B cell (primary cell): ENCODE data around the gene SPRR1A. TPM values are rescaled to one million over a fixed set of nuclear protein-coding genes. Genes with fewer than 3 reads are reported as not detected.

Source experiments
- ATAC-seq: fragments of 200-7000 bp; cut with Tn5 transposase; one replicate; pipeline ENCODE4 v1.10.0; 2021; ENCODE audit warnings: low read depth, mild to moderate bottlenecking, moderate number of reproducible peaks, moderate library complexity
- CTCF ChIA-PET: fragments of 350-600 bp; sonication (Branson Sonifier 250); formaldehyde crosslinking; loops from one replicate; lab custom pipeline; 2021; ENCODE audit warnings: antibody characterized with exemption, inconsistent platforms; lab: Charles Lee
- POLR2A ChIA-PET: fragments of 350-600 bp; sonication (Branson Sonifier 250); formaldehyde crosslinking; loops from one replicate; lab custom pipeline; 2021; ENCODE audit warnings: antibody characterized with exemption; lab: Charles Lee
- DNase-seq: peaks from one replicate; pipeline ENCODE4 v3.0.0; 2013
- H2AFZ ChIP-seq: 2 replicates; pipeline ENCODE4 v1.6.1; 2012; ENCODE audit warnings: mild to moderate bottlenecking, low read depth, low read length; ENCODE audit not compliant: insufficient read depth, poor library complexity, severe bottlenecking
- H3K27ac ChIP-seq, 2 donors: 1 replicate in 1 of 2; 2 replicates in 1 of 2; pipeline ENCODE4 v1.5.1; 2012 to 2013; ENCODE audit warnings: low read length in 2 of 2, mild to moderate bottlenecking in 2 of 2, moderate library complexity in 1 of 2
- H3K27me3 ChIP-seq, 4 experiments: fragments of 200-600 bp in 1 of 4; sonication (generic) in 1 of 4; replicated peaks in 1 of 4; 1 replicate in 2 of 4; 2 replicates in 2 of 4; pipeline versions ENCODE4 v1.6.1 to v1.7.0; 2013 to 2016; ENCODE audit warnings: low read length in 3 of 4, mild to moderate bottlenecking in 2 of 4, mixed read lengths in 1 of 4, moderate library complexity in 1 of 4; ENCODE audit not compliant: insufficient read depth in 4 of 4, control insufficient read depth in 3 of 4; ENCODE audit errors: control extremely low read depth in 1 of 4
- H3K36me3 ChIP-seq, 2 experiments: replicated peaks in 1 of 2; 1 replicate in 1 of 2; 2 replicates in 1 of 2; pipeline versions ENCODE4 v1.6.1 to v1.7.1; 2013; ENCODE audit warnings: low read length in 1 of 2; ENCODE audit not compliant: insufficient read depth in 2 of 2, control insufficient read depth in 1 of 2; ENCODE audit errors: control extremely low read depth in 1 of 2, extremely low read depth in 1 of 2
- H3K4me1 ChIP-seq, 2 donors: fragments of 200-600 bp in 1 of 2; sonication (generic) in 1 of 2; 1 replicate in 1 of 2; 2 replicates in 1 of 2; pipeline versions ENCODE4 v1.5.1 to v1.6.1; 2013 to 2017; ENCODE audit warnings: low read length in 2 of 2; ENCODE audit not compliant: control insufficient read depth in 2 of 2, insufficient read depth in 2 of 2
- H3K4me2 ChIP-seq: replicated peaks from 2 replicates; pipeline ENCODE3; 2012; ENCODE audit warnings: mild to moderate bottlenecking, low read depth, low read length; ENCODE audit not compliant: poor library complexity, severe bottlenecking
- H3K4me3 ChIP-seq, 5 experiments: fragments of 200-600 bp in 1 of 5; sonication (generic) in 1 of 5; 1 replicate in 3 of 5; 2 replicates in 2 of 5; pipeline versions ENCODE4 v1.5.1 to v1.7.0; 2011 to 2016; ENCODE audit warnings: low read length in 4 of 5, mild to moderate bottlenecking in 4 of 5, low read depth in 2 of 5, control low read depth in 1 of 5, moderate library complexity in 1 of 5; ENCODE audit not compliant: insufficient read depth in 1 of 5; ENCODE audit errors: control extremely low read depth in 1 of 5, extremely low read depth in 1 of 5
- H3K79me2 ChIP-seq: fragments of 200-600 bp; sonication (generic); one replicate; pipeline ENCODE4 v1.6.0; 2016; ENCODE audit warnings: low read length; ENCODE audit not compliant: control insufficient read depth, insufficient read depth
- H3K9ac ChIP-seq: fragments of 200-600 bp; sonication (generic); 2 replicates; pipeline ENCODE4 v1.6.1; 2017; ENCODE audit warnings: mild to moderate bottlenecking, low read length, moderate library complexity
- H3K9me3 ChIP-seq, 3 donors: one replicate each; pipeline versions ENCODE4 v1.6.1 to v1.7.1; 2013; ENCODE audit warnings: low read length in 2 of 3; ENCODE audit not compliant: control insufficient read depth in 2 of 3, insufficient read depth in 1 of 3; ENCODE audit errors: control extremely low read depth in 1 of 3
- H4K20me1 ChIP-seq: 2 replicates; pipeline ENCODE4 v1.6.0; 2012; ENCODE audit warnings: mild to moderate bottlenecking, low read length; ENCODE audit not compliant: insufficient read depth, control insufficient read depth, poor library complexity, severe bottlenecking
- H3K27ac Mint-ChIP-seq: one replicate; pipeline ENCODE4 v1.8.0; 2021; ENCODE audit warnings: mixed read lengths
- H3K27me3 Mint-ChIP-seq: one replicate; pipeline ENCODE4 v1.8.0; 2021; ENCODE audit warnings: mixed read lengths
- H3K4me1 Mint-ChIP-seq: one replicate; pipeline ENCODE4 v1.8.0; 2021; ENCODE audit warnings: mixed read lengths
- H3K4me3 Mint-ChIP-seq: one replicate; pipeline ENCODE4 v1.8.0; 2021; ENCODE audit warnings: mixed read lengths
- H3K9me3 Mint-ChIP-seq: one replicate; pipeline ENCODE4 v1.8.0; 2022; ENCODE audit warnings: mixed read lengths; ENCODE audit not compliant: insufficient read depth
- CTCF ChIP-seq: fragments of 200-600 bp; IDR thresholded peaks from one replicate; pipeline ENCODE4 v1.8.0; 2022; ENCODE audit warnings: antibody characterized with exemption, mild to moderate bottlenecking
- EZH2 ChIP-seq: IDR thresholded peaks from 2 replicates; pipeline ENCODE4 v1.6.1; 2012; ENCODE audit warnings: borderline replicate concordance, low read depth, mild to moderate bottlenecking, moderate library complexity, low read length; ENCODE audit not compliant: insufficient read depth, poor library complexity, severe bottlenecking
- WGBS: methylation state at CpG from one replicate; pipeline ENCODE4 v1.1.5; 2013; ENCODE audit warnings: missing lambda C conversion rate; ENCODE audit not compliant: insufficient coverage; 5-methylcytosine and 5-hydroxymethylcytosine counted together
- intact Hi-C: fragments of 100-400 bp; cut with micrococcal nuclease; formaldehyde crosslinking; loops from one replicate; pipeline ENCODE4 v1.10.0; 2022
- polyA plus RNA-seq: library from polyadenylated mRNA; depleted of rRNA; stranded (reverse); fragments of >200 nt; gene quantifications from 2 replicates; pipeline ENCODE4 v1.2.3, GENCODE V29; 2012
- total RNA-seq, 2 donors: library from RNA; stranded (reverse); fragments of 120-200 nt in 1 of 2; gene quantifications; 1 replicate in 1 of 2; 2 replicates in 1 of 2; pipeline versions ENCODE4 v1.2.3 to v1.2.4, GENCODE V29; 2013 to 2022

Gene SPRR1A
- total and polyA plus RNA-seq, 2 donors (not counting 1 experiment from before 2014, with no cell fraction given) = not detected

- H3K27ac Mint-ChIP-seq = no peak overlapping the region
- no peak overlapping the region for H3K9ac ChIP-seq
- peaks cover 0 to 3% (median 0%) of the 10 kb centered on the region in 3 donors for H3K9me3 ChIP-seq
- H3K4me2 ChIP-seq = no peak overlapping the region
- no peak for ATAC-seq
- WGBS = 94% methylated on average over 2 of the region's 4 CpGs
- H3K27me3 ChIP-seq = peaks cover 0 to 7% (median 0%) of the 10 kb centered on the region in 4 experiments
- H3K4me1 Mint-ChIP-seq = no peaks in the 10 kb centered on the region
- H3K79me2 ChIP-seq = no peaks in the 10 kb centered on the region
- H3K9me3 Mint-ChIP-seq = peaks cover 6% of the 10 kb centered on the region
- no peaks in the 10 kb centered on the region for H4K20me1 ChIP-seq
- no peaks in the 10 kb centered on the region for H3K36me3 ChIP-seq
- H3K27ac ChIP-seq = no peak overlapping the region
- TF ChIP-seq EZH2 (no peak), CTCF (no peak)
- intact Hi-C loops = no loop called here
- no peaks in the 10 kb centered on the region for H3K4me1 ChIP-seq
- ChIA-PET POLR2A (no interaction called here), CTCF (no interaction called here)
- H3K27me3 Mint-ChIP-seq = peaks cover 30% of the 10 kb centered on the region
- no peak overlapping the region for H3K4me3 Mint-ChIP-seq
- no peak overlapping the region for H2AFZ ChIP-seq
- no peak overlapping the region for H3K4me3 ChIP-seq
- no peak for DNase-seq
Observed at GRCh38 chr1:152998476-152998875, 14.6 kb downstream of the SPRR1A start.

DNA sequence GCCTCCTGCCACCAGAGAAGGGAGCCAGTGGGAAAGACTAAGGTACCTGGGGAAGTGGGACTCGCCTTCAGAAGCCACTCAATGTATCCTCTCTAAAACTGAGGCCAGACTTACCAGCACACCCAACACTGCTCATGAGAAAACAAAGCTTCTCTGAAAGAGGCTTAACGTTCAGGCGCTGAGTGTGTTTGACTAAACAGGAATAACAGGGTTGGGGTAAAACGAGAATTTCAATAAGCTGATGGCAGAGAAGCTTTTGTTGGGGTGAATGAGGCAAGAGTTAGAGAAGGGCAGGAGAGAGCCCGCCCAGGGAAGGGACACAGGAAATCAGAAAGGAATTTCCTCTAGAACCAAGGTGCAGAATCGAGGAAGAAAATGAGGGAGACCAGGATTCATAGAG lies 15.9 kb downstream of the SPRR1A start:
- Histone ChIP-seq H3K27me3 (peaks cover 0 to 7% (median 0%) of the 10 kb centered on the region in 4 experiments), H3K4me2 (no peak overlapping the region), H3K79me2 (no peaks in the 10 kb centered on the region), H3K4me3 (no peak overlapping the region), H3K27ac (no peak overlapping the region), H3K4me1 (no peaks in the 10 kb centered on the region), H4K20me1 (no peaks in the 10 kb centered on the region), H3K9me3 (peaks cover 0 to 3% (median 0%) of the 10 kb centered on the region in 3 donors), H3K36me3 (no peaks in the 10 kb centered on the region), H2AFZ (no peak overlapping the region), H3K9ac (no peak overlapping the region)
- ChIA-PET CTCF (no interaction called here), POLR2A (no interaction called here)
- intact Hi-C loops = no loop called here
- Mint-ChIP-seq H3K4me3 (no peak overlapping the region), H3K27ac (no peak overlapping the region), H3K27me3 (peaks cover 34% of the 10 kb centered on the region), H3K9me3 (peaks cover 4% of the 10 kb centered on the region), H3K4me1 (no peaks in the 10 kb centered on the region)
- ATAC-seq (no peak), DNase-seq (no peak)
- WGBS = 87% methylated on average over 4 of the region's 6 CpGs
- TF ChIP-seq EZH2 (no peak), CTCF (no peak)
